ENCODE measurements around the gene PANX2. TPM values are rescaled to one million over a fixed set of nuclear protein-coding genes. Genes with fewer than 3 reads are reported as not detected.
A peak's percentile ranks its signal among the peaks of the same experiment; 100 is the strongest.
"Not testable (repeated sequence)": the region's sequence is repeated elsewhere in the genome, so short reads cannot be mapped to it uniquely, and the experiment has no call there.

PANX2 gene
- total RNA-seq, 2 donors from 2014 or later, result 0.19 to 0.23 TPM

DNA sequence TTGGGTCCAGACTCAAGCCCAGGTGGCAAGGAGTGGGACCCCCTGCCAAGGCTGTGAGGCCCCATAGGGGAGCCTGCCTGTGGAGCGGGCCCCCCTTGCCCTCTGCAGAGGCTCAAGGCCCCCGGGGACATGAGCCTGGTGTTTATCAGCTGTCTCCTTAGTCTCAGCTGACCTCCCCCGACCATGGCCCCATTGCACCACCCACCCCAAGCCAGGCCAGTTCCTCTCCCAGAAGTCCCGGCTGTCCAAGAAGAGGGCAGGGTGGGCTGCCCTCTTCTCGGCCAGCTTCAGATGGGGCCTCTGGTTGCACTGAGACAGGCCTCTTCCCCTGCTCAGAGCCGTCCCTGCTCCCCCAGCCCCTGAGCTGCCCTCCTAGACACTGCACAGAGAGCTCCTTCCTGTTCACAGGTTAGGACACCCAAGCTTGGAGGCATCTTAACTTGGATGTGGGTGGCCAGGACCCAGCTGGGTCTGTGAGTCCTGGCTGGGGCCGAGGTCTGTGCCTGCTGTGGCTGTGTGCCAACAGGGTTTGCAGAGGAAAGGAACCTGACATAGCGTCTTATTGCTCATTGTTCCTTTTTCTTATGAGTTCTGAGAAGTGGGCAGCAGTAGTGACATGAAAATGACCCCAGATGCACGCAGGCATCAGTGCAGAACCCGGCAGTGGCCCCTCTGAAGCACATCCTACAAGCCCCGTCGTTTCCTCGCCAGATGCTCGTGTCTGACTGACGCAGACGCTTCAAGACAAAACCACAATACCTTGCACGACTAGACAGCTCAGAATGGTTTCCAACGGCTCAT, 20.6 kb downstream of the PANX2 start:
- DNase-seq (ENCODE audit: low spot score), result no peak
- intact Hi-C loops (cut with DNase I), result no loop called here

DNA sequence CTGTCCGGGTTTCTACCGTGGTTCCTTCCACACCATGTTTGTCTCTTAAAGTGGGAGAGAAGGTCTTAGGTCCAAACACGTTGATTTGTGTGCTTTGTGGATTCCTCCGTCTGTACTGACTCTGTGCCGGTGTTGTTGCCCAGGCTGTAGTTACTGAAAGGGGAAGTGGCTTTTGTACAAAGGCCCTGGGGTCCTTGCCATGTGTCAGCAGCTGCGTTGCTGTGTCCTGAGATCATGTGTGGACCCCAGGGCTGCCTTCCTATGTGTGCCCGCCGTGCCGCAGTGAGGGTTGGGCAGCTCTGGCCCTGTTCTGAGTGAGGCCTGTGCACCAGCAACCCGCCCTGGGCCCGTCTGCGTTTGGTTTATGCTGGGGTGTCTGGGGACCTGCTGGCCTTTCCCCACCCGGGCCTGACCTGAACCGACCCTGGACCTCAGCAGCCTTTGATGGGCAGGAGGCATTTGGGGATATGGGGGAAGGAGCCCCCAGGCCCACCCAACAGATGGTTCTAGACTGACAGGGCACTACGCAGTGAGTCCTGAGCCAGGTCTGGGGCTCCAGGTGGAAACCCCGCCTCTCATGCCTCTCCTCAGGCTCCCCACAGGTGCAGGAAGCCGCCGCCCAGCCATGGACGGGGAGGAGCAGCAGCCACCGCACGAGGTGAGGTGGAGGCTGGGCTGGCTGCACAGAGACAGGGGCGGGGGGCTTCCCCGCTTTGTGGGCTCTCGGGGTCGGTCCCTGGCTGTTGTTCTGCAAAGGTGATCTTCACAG, 22.1 kb downstream of the PANX2 start:
- intact Hi-C loops (cut with DNase I), result no loop called here
- DNase-seq (ENCODE audit: low spot score), result no peak

DNA sequence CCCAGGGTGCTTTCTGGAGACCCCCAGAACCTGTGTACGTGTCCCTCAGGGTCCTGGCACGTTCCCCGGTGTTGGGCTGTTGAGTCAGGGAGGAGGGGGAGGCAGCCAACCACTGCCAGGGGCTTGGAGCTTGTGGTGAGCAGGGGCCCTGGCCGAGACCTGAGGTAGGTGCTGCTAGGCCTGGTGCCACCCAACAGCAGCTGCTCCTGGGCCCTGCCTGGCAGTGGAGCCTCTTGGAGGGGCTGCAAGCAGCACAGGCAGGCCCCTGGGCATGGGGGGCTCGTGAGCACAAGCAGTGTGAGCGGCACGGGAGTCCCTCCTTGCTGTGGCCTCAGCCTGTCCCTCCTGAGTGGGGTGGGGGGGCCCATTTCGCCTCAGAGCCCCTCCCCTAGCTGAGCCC, 23.1 kb downstream of the PANX2 start:
- DNase-seq (ENCODE audit: low spot score), result no peak
- intact Hi-C loops (cut with DNase I), result no loop called here

DNA sequence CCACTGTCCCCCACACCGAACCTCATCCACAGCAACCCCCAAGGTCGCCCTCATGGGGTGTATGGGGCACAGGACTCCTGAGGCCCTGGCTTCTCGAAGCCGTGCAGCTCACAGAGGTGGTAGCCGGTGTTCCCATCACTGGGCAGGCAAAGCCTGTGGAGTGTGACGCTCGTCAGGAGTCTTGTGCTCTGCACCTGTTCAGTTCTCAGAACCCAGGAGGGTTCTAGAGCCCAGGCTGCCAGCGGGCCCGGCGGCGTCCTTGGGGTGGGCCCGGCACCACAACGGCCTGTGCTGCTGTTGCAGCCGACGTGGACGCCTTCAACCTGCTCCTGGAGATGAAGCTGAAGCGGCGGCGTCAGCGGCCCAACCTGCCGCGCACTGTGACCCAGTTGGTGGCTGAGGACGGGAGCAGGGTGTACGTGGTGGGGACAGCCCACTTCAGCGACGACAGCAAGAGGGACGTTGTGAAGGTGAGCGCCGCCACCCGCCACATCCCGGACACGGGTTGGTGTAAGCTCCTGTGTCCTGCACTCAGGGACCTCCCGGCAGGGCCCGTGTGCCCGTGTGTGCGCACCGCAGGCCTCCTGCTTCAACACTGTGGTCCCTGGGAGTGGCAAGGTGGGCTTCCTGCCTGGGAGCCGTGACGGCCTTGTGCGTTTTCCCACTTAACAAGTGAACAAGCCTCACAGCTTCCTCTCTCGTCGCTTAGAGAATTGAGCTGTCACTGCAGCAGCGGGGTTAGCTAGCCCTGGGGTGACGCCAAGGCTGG, 23.7 kb downstream of the PANX2 start:
- no peak for DNase-seq (ENCODE audit: low spot score)
- intact Hi-C loops (cut with DNase I), result no loop called here

DNA sequence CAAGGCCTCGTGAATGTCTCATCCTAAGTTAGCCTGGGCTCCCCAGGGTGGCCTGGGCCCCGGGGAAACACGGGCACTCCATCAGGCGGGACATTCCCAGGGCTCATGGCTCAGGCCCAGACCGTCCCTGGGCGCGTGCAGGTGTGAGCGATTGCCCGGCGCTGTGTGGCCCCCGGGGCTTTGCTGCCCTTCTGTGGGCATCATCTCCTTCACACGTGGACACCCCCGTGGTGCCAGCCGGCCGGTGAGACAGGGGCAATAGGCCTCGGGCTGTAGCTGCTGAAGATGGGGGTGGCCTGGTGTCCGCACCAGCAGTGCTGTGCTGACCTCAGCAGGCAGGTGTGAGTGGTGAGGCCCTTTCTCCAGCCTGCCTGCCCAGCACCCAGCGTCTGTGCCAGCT, 25.7 kb downstream of the PANX2 start:
- DNase-seq (ENCODE audit: low spot score), result no peak
- intact Hi-C loops (cut with DNase I), result no loop called here

DNA sequence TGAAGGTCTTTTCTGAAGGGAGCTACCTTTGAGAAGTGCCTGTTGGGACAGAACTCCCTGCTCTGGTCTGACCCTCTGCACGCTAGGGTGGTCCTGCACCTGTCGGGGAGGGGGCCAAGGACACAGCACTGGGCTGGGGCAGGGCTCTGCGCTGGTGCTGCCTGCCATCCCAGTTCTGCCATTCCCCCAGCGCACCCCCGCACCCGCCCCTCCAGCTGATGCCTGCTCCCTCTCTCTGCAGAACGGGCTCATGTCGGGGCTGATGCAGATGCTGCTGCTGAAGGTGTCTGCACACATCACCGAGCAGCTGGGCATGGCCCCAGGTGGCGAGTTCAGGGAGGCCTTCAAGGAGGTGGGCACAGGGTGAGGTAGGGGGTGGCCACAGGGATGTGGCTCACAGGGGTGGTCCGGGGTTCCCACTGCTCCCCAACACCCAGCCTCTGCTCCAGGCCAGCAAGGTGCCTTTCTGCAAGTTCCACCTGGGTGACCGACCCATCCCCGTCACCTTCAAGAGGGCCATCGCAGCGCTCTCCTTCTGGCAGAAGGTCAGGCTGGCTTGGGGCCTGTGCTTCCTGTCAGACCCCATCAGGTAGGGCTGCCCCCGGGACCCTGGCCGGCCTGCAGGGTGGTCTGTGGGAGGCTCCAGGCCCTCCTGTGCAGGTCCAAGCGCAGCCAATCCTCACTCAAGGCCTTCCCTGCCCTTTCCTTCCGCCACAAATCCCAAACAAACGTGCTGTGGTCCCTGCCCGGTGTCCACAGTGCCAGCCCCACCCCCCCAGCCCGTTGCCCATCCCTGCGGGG, 26.7 kb downstream of the PANX2 start:
- no peak for DNase-seq (ENCODE audit: low spot score)
- intact Hi-C loops (cut with DNase I), result no loop called here

DNA sequence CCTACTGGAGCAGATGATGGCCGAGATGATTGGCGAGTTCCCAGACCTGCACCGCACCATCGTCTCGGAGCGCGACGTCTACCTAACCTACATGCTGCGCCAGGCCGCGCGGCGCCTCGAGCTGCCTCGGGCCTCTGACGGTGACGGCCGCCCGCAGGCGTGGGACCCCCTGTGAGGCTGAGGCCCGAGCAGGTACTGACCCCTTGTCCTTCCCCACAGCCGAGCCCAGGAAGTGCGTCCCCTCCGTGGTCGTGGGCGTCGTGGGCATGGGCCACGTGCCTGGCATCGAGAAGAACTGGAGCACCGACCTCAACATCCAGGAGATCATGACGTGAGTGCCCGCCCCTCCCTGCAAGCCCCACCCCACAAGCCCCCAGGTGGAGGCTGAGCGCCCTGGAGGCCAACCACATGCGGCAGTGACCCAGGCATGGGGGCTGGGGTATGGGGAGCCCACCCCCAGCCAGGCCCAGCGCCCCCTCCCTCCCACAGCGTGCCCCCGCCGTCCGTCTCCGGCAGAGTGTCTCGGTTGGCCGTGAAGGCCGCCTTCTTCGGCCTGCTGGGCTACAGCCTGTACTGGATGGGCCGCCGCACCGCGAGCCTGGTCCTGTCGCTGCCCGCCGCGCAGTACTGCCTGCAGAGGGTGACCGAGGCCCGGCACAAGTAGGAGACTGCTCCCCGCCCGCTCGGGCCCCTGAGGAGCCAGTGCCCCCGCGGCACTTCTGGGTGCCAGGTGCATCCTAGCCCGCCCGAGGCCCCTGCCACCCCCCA, 27.5 kb downstream of the PANX2 start:
- intact Hi-C loops (cut with DNase I), result no loop called here
- no peak for DNase-seq (ENCODE audit: low spot score)

DNA sequence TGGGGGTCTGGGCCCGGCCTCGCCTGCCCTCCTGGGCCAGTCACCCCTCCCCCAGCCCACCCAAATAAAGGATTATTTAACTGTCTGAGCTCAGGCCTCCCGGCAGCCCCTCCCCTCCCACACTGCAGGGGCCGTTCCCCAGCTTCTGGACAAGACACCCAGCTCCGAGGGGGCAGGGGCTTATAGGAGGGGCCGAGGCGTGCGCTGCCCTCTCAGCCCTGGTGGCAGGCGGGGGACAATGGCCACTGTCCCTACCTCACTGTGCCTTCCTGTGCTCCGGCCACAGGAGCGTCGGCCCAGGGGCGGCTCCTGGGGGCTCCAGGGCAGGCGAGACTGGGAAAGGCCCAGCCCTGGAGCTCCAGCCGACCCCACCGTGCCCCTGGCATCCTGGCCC, 28.1 kb downstream of the PANX2 start:
- intact Hi-C loops (cut with DNase I), result no loop called here
- DNase-seq (ENCODE audit: low spot score), result no peak

DNA sequence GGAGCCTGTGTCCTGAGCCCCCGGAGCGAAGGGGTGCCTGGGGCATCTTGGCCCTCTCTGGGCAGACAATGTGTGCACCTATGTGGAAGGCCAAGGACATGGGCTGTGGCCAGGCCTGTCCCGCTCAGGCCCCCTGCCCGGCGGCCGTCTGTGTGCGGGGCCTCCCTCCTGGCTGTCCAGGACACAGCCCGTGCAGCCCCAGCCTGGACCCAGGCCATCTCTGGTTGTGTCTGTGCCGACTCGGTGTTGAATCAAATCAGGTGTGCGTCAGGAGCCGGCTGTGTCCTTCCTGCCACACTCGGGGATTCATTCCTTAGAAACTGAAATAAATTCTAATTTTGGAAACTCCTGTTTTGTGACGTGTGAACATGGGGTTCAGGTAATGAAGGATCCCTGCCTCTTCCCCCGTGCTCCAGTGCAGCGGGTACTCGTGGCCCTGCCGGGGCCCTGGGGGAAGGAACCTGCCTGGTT, 28.8 kb downstream of the PANX2 start:
- no peak for DNase-seq (ENCODE audit: low spot score)
- intact Hi-C loops (cut with DNase I), result no loop called here

DNA sequence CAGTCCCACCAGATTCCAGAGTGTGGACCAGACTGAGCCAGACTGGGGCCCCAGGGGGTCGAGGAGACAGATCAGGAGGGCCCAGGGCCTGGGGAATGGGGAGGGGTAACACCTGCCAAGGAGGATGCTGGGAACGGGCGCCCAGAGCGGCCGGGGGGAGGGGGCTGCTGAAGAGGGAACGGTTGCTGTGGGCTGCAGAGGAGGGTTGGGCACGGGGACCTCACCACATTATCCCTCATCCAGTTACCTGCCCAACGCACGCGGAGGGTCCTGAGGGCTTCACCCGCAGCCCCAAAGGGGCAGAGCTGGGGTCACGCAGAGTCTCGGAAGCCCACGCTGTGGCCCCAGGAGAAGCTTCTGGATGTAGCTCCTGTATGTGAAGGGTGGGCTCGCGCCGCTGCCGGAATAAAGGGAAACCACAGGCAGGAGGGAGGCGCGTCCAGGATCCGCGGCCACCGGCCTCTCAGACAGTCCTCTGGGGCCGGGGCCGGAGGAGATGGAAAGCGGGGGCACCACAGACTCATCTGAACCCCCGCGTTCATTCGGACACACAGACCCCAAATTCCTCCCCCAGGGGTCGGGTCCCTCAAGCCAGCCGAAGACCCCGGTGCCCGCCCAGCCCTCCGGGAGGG, 29.4 kb downstream of the PANX2 start:
- no peak for DNase-seq (ENCODE audit: low spot score)
- intact Hi-C loops (cut with DNase I), result no loop called here

DNA sequence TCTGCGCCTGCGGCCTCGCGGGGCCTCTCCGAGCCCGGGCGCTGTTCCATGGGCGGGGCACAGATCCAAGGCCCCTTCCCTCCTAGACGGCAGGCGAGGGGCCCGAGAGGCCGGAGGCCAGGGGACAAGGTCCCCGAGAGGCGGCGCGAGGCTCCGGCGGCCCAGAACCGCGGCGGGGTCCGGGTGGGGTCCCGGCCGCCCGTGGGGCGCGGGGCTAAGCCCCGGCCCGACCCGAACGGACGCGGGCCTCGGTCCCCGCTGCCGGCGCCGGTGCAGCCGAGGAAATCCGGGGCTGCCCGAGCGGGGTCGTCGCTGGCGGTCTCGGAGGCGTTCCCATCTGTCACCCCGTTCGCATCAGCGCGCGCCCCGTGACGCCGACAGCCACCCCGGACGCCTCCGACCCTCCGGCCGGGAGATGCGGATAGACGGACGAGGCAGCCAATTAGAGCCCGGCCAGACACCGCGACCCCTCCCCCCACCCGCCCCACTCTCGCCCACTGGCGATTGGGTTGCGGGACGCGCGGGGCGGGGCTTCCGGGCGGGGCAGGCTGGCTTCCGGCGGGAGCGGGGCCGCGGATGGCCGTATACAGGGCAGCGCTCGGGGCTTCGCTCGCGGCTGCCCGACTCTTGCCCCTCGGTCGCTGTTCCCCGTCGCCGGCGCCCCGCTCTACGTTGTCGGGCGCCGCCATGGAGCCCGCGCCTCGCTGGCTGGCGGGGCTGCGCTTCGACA, 30.1 kb downstream of the PANX2 start, which contains the start of gene SELENOO:
SELENOO (plus strand) TSS at position 551 of the 730 bp plus-strand sequence; CDS start at position 577, 26 bp downstream.
- peak; percentile 97 for DNase-seq (ENCODE audit: low spot score)
- intact Hi-C loops (cut with DNase I), result no loop called here

DNA sequence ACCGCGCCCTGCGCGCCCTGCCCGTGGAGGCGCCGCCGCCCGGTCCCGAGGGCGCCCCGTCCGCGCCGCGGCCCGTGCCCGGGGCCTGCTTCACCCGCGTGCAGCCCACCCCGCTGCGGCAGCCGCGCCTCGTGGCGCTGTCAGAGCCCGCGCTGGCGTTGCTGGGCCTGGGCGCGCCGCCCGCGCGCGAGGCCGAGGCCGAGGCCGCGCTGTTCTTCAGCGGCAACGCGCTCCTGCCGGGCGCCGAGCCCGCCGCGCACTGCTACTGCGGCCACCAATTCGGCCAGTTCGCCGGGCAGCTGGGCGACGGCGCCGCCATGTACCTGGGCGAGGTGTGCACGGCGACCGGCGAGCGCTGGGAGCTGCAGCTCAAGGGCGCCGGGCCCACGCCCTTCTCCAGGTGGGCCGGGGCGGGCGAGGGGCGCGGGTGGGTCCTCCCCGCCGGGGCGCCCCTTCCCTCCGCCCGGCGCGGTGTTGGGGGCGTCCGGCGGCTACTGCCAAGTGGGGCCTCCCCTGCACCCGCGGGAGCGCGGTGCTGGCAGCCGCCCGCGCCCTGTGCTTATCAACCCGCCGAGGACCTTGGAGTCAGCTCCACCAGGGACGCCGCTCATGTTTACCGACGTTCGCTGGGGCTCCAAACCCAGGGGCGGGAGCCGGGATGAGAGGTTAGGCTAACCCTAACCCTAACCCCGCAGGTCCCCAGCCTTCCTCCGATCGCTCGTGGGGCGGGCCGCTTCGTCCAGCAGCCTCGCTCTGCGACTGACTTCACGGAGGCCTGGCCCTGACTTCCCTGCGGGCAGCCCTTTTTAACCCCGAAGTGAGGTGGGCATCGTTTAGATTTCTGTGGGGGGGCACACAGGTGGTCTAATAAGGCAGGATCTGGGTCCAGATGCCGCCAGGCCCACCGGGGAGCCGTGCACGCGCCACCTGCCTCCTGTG, 30.9 kb downstream of the PANX2 start:
- DNase-seq (ENCODE audit: low spot score), result no peak
- intact Hi-C loops (cut with DNase I), result no loop called here

DNA sequence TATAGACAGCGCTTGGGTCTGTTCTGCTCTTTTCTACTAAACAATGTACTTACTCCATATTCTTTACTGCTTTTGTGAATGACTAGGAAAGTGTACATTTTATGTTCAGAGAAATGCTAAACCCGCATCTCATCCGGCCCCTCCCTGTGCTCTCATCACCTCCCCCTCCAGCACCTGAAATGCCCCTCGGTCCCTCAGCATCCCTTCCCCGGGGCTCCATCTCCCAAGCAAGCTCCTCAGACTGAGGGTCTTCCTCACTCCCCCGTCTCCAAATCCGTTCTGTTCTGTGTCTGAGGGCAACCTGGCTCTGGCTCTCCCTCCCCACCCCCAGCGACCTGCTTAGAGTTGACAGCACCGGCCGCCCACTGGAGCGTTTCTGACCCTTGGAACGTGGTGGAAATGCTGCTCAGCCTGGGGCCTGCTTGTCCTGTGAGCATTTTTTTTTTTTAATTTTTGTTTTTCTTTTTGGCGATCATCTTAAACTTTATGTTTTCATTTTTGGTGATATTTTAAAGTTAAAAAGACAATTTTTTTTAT, 31.7 kb downstream of the PANX2 start:
- intact Hi-C loops (cut with DNase I), result no loop called here
- DNase-seq (ENCODE audit: low spot score), result no peak

DNA sequence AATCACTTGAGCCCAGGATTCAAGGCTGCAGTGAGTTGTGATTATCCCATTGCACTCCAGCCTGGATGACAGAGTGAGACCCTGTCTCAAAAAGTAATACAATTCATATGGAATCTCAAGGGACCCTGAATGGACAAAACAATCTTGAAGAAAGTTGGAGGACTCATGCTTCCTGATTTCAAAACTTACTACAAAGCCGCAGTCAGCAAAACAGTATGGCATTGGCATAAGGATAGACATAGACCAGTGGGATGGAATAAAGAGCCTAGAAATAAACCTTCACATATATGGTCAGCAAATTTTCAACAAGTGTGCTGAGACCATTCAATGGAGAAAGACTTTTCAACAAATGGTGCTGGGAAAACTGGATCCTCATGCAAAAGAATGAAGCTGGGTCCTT, 32.8 kb downstream of the PANX2 start:
- intact Hi-C loops (cut with DNase I), result no loop called here

DNA sequence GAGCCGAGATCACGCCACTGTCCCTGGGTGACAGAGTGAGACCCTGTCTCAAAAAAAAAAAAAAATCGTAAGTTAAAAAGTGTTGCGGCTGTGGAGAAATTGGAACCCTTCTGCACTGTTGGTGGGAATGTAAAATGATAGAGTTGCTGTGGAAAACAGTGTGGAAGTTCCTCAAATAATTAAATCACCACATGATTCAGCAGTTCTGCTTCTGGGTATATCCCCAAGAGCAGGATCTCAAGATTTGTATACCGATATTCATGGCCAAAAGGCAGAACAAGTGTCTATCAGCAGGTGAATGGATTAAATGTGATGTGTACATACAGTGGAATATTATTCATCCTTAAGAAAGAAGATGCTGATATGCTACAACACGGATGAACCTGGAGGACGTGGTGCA, 34.0 kb downstream of the PANX2 start:
- intact Hi-C loops (cut with DNase I), result no loop called here
- no peak for DNase-seq (ENCODE audit: low spot score)

More for the DNA sequence above, 32.8 kb downstream of the PANX2 start:
- DNase-seq (ENCODE audit: low spot score), result no peak

DNA sequence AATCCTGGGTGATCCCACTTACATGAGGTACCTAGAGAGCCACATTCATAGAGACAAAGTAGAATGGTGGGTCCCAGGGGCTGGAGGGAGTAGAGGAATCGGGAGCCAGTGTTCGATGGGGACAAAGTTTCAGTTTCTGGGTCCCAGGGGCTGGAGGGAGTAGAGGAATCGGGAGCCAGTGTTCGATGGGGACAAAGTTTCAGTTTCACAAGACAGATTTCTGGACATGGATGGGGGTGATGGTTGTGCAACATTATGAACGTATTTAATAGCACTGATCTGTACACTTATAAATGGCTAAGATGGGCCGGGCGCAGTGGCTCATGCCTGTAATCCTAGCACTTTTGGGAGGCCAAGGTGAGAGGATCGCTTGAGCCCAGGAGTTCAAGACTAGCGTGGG, 34.5 kb downstream of the PANX2 start:
- DNase-seq (ENCODE audit: low spot score), result not testable (repeated sequence)
- intact Hi-C loops (cut with DNase I), result loop anchor here in 1 of 2 donors (5.0 kb wide), 1 partner anchor 58 kb away; no protein-coding TSS in a partner anchor
